DND-41 (cell line): Measurements from ENCODE around the gene PCDHGA11.

Source experiments
- EZH2 ChIP-seq: IDR thresholded peaks from 3 replicates; pipeline ENCODE4 v1.6.1; 2012; ENCODE audit warnings: borderline replicate concordance, low read depth, mild to moderate bottlenecking, moderate library complexity, low read length, inconsistent platforms; ENCODE audit not compliant: severe bottlenecking
- TF ChIP-seq, protein P1 (sequence below): IDR thresholded peaks from 2 replicates; pipeline ENCODE4 v1.5.1; 2012; ENCODE audit warnings: borderline replicate concordance, low read length, moderate library complexity, mild to moderate bottlenecking; ENCODE audit not compliant: poor library complexity, severe bottlenecking; ENCODE audit errors: extremely low read depth

DNA sequence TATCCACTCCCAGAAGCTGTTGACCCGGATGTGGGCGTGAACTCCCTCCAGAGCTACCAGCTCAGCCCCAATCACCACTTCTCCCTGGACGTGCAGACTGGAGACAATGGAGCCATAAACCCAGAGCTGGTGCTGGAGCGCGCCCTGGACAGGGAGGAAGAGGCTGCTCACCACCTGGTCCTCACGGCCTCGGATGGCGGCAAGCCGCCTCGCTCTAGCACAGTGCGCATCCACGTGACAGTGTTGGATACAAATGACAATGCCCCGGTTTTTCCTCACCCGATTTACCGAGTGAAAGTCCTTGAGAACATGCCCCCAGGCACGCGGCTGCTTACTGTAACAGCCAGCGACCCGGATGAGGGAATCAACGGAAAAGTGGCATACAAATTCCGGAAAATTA is 27.6 kb upstream of the PCDHGA11 start:
- TF ChIP-seq, protein P1, sequence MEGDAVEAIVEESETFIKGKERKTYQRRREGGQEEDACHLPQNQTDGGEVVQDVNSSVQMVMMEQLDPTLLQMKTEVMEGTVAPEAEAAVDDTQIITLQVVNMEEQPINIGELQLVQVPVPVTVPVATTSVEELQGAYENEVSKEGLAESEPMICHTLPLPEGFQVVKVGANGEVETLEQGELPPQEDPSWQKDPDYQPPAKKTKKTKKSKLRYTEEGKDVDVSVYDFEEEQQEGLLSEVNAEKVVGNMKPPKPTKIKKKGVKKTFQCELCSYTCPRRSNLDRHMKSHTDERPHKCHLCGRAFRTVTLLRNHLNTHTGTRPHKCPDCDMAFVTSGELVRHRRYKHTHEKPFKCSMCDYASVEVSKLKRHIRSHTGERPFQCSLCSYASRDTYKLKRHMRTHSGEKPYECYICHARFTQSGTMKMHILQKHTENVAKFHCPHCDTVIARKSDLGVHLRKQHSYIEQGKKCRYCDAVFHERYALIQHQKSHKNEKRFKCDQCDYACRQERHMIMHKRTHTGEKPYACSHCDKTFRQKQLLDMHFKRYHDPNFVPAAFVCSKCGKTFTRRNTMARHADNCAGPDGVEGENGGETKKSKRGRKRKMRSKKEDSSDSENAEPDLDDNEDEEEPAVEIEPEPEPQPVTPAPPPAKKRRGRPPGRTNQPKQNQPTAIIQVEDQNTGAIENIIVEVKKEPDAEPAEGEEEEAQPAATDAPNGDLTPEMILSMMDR, result no peak
- no peak for TF ChIP-seq EZH2
